SK-N-SH (cell line): ENCODE data around the gene MTMR12. TPM values are rescaled to one million over a fixed set of nuclear protein-coding genes. Genes with fewer than 3 reads are reported as not detected.

Source experiments
- CTCF ChIA-PET: fragments of 300-600, 350-600 bp; formaldehyde crosslinking; extraction: SDS; loops from one replicate; lab custom pipeline; 2021; lab: Yijun Ruan, JAX
- POLR2A ChIA-PET: fragments of 350-600 bp; sonication (Branson Sonifier 250); formaldehyde crosslinking; extraction: SDS; loops from one replicate; lab custom pipeline; 2020; ENCODE audit warnings: antibody characterized with exemption, inconsistent platforms; lab: Yijun Ruan, JAX
- DNase-seq: peaks from one replicate; pipeline ENCODE4 v3.0.0; 2012
- H2AFZ ChIP-seq: fragments of 200-600 bp; sonication (generic); 2 replicates; pipeline ENCODE4 v1.8.1; 2016; ENCODE audit warnings: antibody characterized with exemption, mild to moderate bottlenecking, low read depth
- H3F3A ChIP-seq: fragments of 200-600 bp; sonication (generic); replicated peaks from 2 replicates; pipeline ENCODE3; 2016; ENCODE audit warnings: antibody characterized with exemption, mild to moderate bottlenecking; ENCODE audit not compliant: insufficient read depth
- H3K27ac ChIP-seq, 2 experiments: fragments of 200-500 bp in 1 of 2; fragments of 200-600 bp in 1 of 2; sonication (Bioruptor generic) in 1 of 2; sonication (generic), shearing (Covaris generic) in 1 of 2; 2 replicates each; pipeline versions ENCODE4 v1.5.1 to v1.6.1; 2014 to 2016; ENCODE audit warnings: low read depth in 2 of 2, inconsistent platforms in 1 of 2, low read length in 1 of 2, mild to moderate bottlenecking in 1 of 2, mixed read lengths in 1 of 2
- H3K27me3 ChIP-seq: fragments of 200-600 bp; sonication (generic), shearing (Covaris generic); 2 replicates; pipeline ENCODE4 v1.6.1; 2016; ENCODE audit warnings: mixed run types; ENCODE audit not compliant: insufficient read depth
- H3K36me3 ChIP-seq, 2 experiments: fragments of 200-500 bp in 1 of 2; fragments of 200-600 bp in 1 of 2; sonication (Bioruptor generic) in 1 of 2; sonication (generic) in 1 of 2; replicated peaks in 1 of 2; 2 replicates each; pipeline versions ENCODE3 to v1.5.1; 2014 to 2016; ENCODE audit warnings: low read length in 1 of 2, mild to moderate bottlenecking in 1 of 2; ENCODE audit not compliant: insufficient read depth in 2 of 2, control insufficient read depth in 1 of 2
- H3K4me1 ChIP-seq, 2 experiments: fragments of 200-500 bp in 1 of 2; fragments of 200-600 bp in 1 of 2; sonication (Bioruptor generic) in 1 of 2; sonication (generic), shearing (Covaris generic) in 1 of 2; 2 replicates each; pipeline versions ENCODE4 v1.5.1 to v1.6.1; 2014 to 2016; ENCODE audit warnings: low read depth in 1 of 2, low read length in 1 of 2, mixed run types in 1 of 2; ENCODE audit not compliant: insufficient read depth in 2 of 2, control insufficient read depth in 1 of 2
- H3K4me2 ChIP-seq: fragments of 200-600 bp; sonication (generic), shearing (Covaris generic); 2 replicates; pipeline ENCODE4 v1.6.1; 2017; ENCODE audit warnings: mixed run types
- H3K4me3 ChIP-seq, 2 experiments: fragments of 200-500 bp in 1 of 2; fragments of 200-600 bp in 1 of 2; sonication (Bioruptor generic) in 1 of 2; sonication (generic), shearing (Covaris generic) in 1 of 2; 2 replicates each; pipeline versions ENCODE4 v1.5.1 to v1.8.1; 2014 to 2016; ENCODE audit warnings: low read depth in 2 of 2, inconsistent platforms in 1 of 2, low read length in 1 of 2, mild to moderate bottlenecking in 1 of 2, mixed read lengths in 1 of 2, moderate library complexity in 1 of 2
- H3K79me2 ChIP-seq: fragments of 200-600 bp; sonication (generic); 2 replicates; pipeline ENCODE4 v1.8.1; 2017; ENCODE audit warnings: mild to moderate bottlenecking; ENCODE audit not compliant: insufficient read depth
- H3K9ac ChIP-seq: fragments of 200-600 bp; sonication (generic); 2 replicates; pipeline ENCODE4 v1.6.1; 2017; ENCODE audit warnings: mixed run types
- H3K9me2 ChIP-seq: fragments of 200-600 bp; sonication (generic); 2 replicates; pipeline ENCODE4 v1.6.1; 2017; ENCODE audit warnings: mixed run types
- H3K9me3 ChIP-seq: fragments of 200-600 bp; sonication (generic); 2 replicates; pipeline ENCODE4 v1.6.1; 2017; ENCODE audit warnings: mixed run types, mild to moderate bottlenecking, moderate library complexity
- H4K20me1 ChIP-seq: fragments of 200-600 bp; sonication (generic); 2 replicates; pipeline ENCODE4 v1.6.1; 2017; ENCODE audit warnings: mild to moderate bottlenecking, mixed run types; ENCODE audit not compliant: insufficient read depth
- FOXJ3 ChIP-seq: sonication (generic); formaldehyde crosslinking; IDR thresholded peaks from 2 replicates; pipeline ENCODE4 v1.5.1; 2020; ENCODE audit warnings: mild to moderate bottlenecking, missing genetic modification reagents
- GABPA ChIP-seq: IDR thresholded peaks from 2 replicates; pipeline ENCODE4 v1.4.0; 2012; ENCODE audit warnings: low read depth, mild to moderate bottlenecking
- GATA2 ChIP-seq: sonication (generic); formaldehyde crosslinking; IDR thresholded peaks from 2 replicates; pipeline ENCODE4 v1.5.0; 2020; ENCODE audit warnings: mild to moderate bottlenecking, missing genetic modification reagents
- JUND ChIP-seq: IDR thresholded peaks from 2 replicates; pipeline ENCODE4 v1.4.0; 2012
- MEF2A ChIP-seq: IDR thresholded peaks from 2 replicates; pipeline ENCODE4 v1.4.0; 2012; ENCODE audit warnings: low read depth, borderline replicate concordance
- NRF1 ChIP-seq: IDR thresholded peaks from 2 replicates; pipeline ENCODE4 v1.6.1; 2012; ENCODE audit warnings: low read depth, mild to moderate bottlenecking, low read length
- POLR2AphosphoS5 ChIP-seq: IDR thresholded peaks from 2 replicates; pipeline ENCODE4 v1.6.1; 2012; ENCODE audit warnings: low read depth, low read length
- RAD21 ChIP-seq: IDR thresholded peaks from 2 replicates; pipeline ENCODE4 v1.6.1; 2012; ENCODE audit warnings: mild to moderate bottlenecking, low read length
- RFX5 ChIP-seq: IDR thresholded peaks from 2 replicates; pipeline ENCODE4 v1.6.1; 2012; ENCODE audit warnings: mild to moderate bottlenecking, improper control_type of control experiment, low read length
- SIN3A ChIP-seq: IDR thresholded peaks from 2 replicates; pipeline ENCODE4 v1.6.1; 2012; ENCODE audit warnings: low read depth, mild to moderate bottlenecking, low read length, moderate library complexity, borderline replicate concordance
- SMC3 ChIP-seq: IDR thresholded peaks from 2 replicates; pipeline ENCODE4 v1.6.1; 2012; ENCODE audit warnings: low read depth, low read length, improper control_type of control experiment
- TCF12 ChIP-seq: IDR thresholded peaks from 2 replicates; pipeline ENCODE4 v1.4.0; 2012
- YY1 ChIP-seq: IDR thresholded peaks from 2 replicates; pipeline ENCODE4 v1.4.0; 2012; ENCODE audit warnings: low read depth, mild to moderate bottlenecking
- WGBS: methylation state at CpG from one replicate; pipeline ENCODE4 v1.1.6; 2017; ENCODE audit warnings: low lambda C conversion rate; 5-methylcytosine and 5-hydroxymethylcytosine counted together
- polyA plus RNA-seq, 3 experiments: library from polyadenylated mRNA; depleted of rRNA; stranded (reverse); fragments of >200 nt; gene quantifications; 2 replicates each; pipeline ENCODE4 v1.2.3, GENCODE V29; 2012
- TF ChIP-seq, protein P1 (sequence below): IDR thresholded peaks from 2 replicates; pipeline ENCODE4 v1.4.0; 2012; ENCODE audit warnings: low read depth
- TF ChIP-seq, protein P2 (sequence below): IDR thresholded peaks from 2 replicates; pipeline ENCODE4 v1.4.0; 2012; ENCODE audit warnings: low read depth, borderline replicate concordance

The MTMR12 gene
- polyA plus RNA-seq, 1 of the 3 experiments (the other 2 are of a cell fraction), result 10.9 TPM

DNA sequence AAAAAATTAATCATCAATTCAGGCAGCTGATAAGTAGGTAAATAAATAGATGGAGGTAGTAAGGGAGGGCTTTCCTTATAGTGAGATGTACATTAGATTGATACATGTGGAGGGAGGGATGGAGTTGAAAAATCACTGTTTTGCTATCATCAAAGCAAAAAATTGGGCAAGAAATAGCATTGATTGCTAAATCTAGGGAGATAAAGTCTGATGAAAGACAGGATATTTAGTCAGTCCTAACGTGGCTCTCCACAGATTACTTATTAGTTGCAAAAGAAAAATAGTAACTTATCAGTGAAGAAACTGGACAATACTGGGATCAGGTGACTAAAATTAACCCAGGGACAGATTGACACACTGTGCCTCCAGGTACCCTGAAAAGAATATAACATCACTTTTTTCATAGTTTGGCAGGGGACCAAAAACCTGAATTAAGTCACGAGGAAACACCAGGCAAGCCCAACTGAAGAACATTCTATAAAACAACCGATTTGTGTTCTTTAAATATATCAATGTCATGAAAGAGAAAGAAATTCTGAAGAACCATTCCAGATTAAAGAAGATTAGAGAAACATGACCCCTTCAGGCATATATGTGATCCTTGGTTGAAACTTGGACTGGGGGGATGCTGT lies 111.5 kb downstream of the MTMR12 start:
- no peak for DNase-seq
- H3K9me3 ChIP-seq, result no peaks in the 10 kb centered on the region

DNA sequence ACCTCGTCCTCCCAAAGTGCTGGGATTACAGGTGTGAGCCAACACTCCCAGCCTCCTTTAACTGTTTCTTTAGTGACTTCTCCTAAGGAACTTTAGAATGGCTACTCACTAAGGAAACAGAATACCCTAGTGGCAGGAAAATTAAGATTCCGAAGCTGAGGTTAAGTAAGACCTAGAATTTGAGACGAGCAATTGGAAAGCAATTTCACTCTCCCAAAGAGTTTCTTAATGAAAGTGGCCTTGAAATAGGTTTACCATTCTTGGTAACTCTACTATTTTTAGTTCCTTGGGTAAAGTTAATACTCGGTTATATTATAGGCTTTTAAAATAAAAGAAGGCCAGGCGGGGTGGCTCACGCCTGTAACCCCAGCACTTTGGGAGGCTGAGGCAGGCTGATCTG lies 115.7 kb downstream of the MTMR12 start:
- TF ChIP-seq SIN3A (no peak), MEF2A (no peak), JUND (no peak)
- TF ChIP-seq, all 33 proteins: peak for 0
- H3K4me1 ChIP-seq, result peaks cover 4 to 8% of the 10 kb centered on the region in 2 experiments; a peak in 2 of 4 replicates
- POLR2A ChIA-PET, result no interaction called here
- CTCF ChIA-PET, result interaction anchor here (0.9 kb wide), 1 partner anchor 9 kb away, joined by 3 read pairs; no protein-coding TSS in a partner anchor
- H3K27me3 ChIP-seq, result no peaks in the 10 kb centered on the region
- H3K4me3 ChIP-seq, result no peak overlapping the region
- H3K27ac ChIP-seq, result no peak overlapping the region
- H3K36me3 ChIP-seq, result no peaks in the 10 kb centered on the region
- no peaks in the 10 kb centered on the region for H4K20me1 ChIP-seq
- H3K9ac ChIP-seq, result no peak overlapping the region
- H3F3A ChIP-seq, result peaks cover 10% of the 10 kb centered on the region
- H3K4me2 ChIP-seq, result no peak overlapping the region
- DNase-seq, result no peak
- no peaks in the 10 kb centered on the region for H3K9me3 ChIP-seq
- 81% methylated on average over 6 of the region's 6 CpGs for WGBS
- H3K9me2 ChIP-seq, result no peaks in the 10 kb centered on the region
- H3K79me2 ChIP-seq, result no peaks in the 10 kb centered on the region
- H2AFZ ChIP-seq, result no peak overlapping the region

More for the DNA sequence above, 111.5 kb downstream of the MTMR12 start:
- H2AFZ ChIP-seq, result no peak overlapping the region
- H3K9ac ChIP-seq, result no peak overlapping the region
- peaks cover 10% of the 10 kb centered on the region for H3F3A ChIP-seq
- no peak overlapping the region for H3K4me3 ChIP-seq
- H3K79me2 ChIP-seq, result no peaks in the 10 kb centered on the region
- ChIA-PET POLR2A (no interaction called here), CTCF (no interaction called here)
- no peaks in the 10 kb centered on the region; a peak in 1 of 4 replicates for H3K4me1 ChIP-seq
- TF ChIP-seq, protein P1, sequence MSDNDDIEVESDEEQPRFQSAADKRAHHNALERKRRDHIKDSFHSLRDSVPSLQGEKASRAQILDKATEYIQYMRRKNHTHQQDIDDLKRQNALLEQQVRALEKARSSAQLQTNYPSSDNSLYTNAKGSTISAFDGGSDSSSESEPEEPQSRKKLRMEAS, result no peak
- TF ChIP-seq RAD21 (no peak), NRF1 (no peak), GABPA (no peak), JUND (no peak), YY1 (no peak), RFX5 (no peak), POLR2AphosphoS5 (no peak), SMC3 (no peak), TCF12 (no peak), FOXJ3 (CRISPR knock-in tag) (no peak), GATA2 (CRISPR knock-in tag) (no peak)
- TF ChIP-seq, protein P2, sequence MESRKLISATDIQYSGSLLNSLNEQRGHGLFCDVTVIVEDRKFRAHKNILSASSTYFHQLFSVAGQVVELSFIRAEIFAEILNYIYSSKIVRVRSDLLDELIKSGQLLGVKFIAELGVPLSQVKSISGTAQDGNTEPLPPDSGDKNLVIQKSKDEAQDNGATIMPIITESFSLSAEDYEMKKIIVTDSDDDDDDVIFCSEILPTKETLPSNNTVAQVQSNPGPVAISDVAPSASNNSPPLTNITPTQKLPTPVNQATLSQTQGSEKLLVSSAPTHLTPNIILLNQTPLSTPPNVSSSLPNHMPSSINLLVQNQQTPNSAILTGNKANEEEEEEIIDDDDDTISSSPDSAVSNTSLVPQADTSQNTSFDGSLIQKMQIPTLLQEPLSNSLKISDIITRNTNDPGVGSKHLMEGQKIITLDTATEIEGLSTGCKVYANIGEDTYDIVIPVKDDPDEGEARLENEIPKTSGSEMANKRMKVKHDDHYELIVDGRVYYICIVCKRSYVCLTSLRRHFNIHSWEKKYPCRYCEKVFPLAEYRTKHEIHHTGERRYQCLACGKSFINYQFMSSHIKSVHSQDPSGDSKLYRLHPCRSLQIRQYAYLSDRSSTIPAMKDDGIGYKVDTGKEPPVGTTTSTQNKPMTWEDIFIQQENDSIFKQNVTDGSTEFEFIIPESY, result no peak
- H3K4me2 ChIP-seq, result no peak overlapping the region
- H4K20me1 ChIP-seq, result no peaks in the 10 kb centered on the region
- no peaks in the 10 kb centered on the region for H3K36me3 ChIP-seq
- H3K27ac ChIP-seq, result no peak overlapping the region
- H3K27me3 ChIP-seq, result no peaks in the 10 kb centered on the region
- H3K9me2 ChIP-seq, result no peaks in the 10 kb centered on the region
- WGBS, result 57% methylated on average over 3 of the region's 3 CpGs
